BE2C (cell line): ENCODE measurements around the gene ABCC6.

ENCODE experiments used
- DNase-seq: peaks from one replicate; pipeline ENCODE4 v3.0.0-alpha.2; 2020
- H3K27me3 ChIP-seq: fragments of 250-450 bp; sonication (Bioruptor Pico); 2 replicates; pipeline ENCODE4 v1.5.1; 2020; ENCODE audit warnings: mild to moderate bottlenecking
- H3K36me3 ChIP-seq: fragments of 250-450 bp; sonication (Bioruptor Pico); 2 replicates; pipeline ENCODE4 v1.5.1; 2020; ENCODE audit warnings: mild to moderate bottlenecking
- H3K4me1 ChIP-seq: fragments of 250-450 bp; sonication (Bioruptor Pico); 2 replicates; pipeline ENCODE4 v1.5.1; 2020
- H3K4me3 ChIP-seq: 2 replicates; pipeline ENCODE4 v1.5.1; 2011; ENCODE audit warnings: low read depth, low read length
- H3K9me3 ChIP-seq: fragments of 250-450 bp; sonication (Bioruptor Pico); 2 replicates; pipeline ENCODE4 v1.5.1; 2020
- TF ChIP-seq, protein P1 (sequence below): IDR thresholded peaks from 2 replicates; pipeline ENCODE4 v1.5.1; 2012; ENCODE audit warnings: mild to moderate bottlenecking, low read depth, low read length

ABCC6 gene

DNA sequence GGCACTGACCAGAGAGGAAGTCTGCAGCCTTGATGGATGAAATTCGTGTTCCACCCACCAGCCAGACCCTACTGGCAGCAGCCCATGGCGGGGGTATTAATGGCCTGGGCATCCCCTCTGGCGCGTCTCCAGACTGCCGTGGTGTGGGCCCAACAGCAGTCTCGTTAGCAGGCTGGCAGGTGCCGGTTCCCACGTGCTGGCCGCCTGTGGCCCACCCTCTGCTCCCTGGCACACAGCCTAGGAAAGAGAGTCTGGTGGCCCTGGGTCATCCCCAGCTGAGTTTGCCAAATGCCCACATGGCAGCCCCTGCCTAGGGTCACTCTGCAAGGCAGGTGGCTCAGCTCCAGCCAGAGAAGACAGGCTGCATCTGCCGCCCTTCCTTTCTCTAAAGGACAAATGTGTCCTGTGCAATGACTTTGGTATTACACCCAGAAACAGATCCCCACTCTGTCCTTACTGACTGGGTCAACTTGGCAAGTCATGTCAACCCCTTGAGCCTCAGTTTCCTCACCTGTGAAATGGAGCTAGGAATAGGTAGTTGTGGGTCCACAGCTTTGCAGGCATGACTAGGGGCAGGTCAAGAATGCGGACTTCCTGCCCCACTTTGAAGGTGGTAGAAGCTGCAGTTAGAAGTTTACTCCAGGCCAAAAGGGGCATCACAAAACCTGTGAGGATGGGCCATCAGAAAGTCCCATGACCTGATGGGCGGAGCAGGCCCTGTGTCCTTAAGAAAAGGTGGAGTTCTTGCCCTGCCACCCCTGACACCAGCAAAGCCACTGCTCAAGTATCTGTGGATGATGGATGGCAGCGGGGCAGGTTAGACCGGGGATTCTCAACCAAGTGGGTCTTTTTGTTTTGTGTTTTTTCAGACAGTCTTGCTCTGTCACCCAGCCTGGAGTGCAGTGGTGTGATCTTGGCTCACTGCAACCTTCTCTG is 76.6 kb downstream of the ABCC6 start:
- TF ChIP-seq, protein P1, sequence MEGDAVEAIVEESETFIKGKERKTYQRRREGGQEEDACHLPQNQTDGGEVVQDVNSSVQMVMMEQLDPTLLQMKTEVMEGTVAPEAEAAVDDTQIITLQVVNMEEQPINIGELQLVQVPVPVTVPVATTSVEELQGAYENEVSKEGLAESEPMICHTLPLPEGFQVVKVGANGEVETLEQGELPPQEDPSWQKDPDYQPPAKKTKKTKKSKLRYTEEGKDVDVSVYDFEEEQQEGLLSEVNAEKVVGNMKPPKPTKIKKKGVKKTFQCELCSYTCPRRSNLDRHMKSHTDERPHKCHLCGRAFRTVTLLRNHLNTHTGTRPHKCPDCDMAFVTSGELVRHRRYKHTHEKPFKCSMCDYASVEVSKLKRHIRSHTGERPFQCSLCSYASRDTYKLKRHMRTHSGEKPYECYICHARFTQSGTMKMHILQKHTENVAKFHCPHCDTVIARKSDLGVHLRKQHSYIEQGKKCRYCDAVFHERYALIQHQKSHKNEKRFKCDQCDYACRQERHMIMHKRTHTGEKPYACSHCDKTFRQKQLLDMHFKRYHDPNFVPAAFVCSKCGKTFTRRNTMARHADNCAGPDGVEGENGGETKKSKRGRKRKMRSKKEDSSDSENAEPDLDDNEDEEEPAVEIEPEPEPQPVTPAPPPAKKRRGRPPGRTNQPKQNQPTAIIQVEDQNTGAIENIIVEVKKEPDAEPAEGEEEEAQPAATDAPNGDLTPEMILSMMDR: no peak
- H3K36me3 ChIP-seq: peaks cover 34% of the 10 kb centered on the region
- peaks cover 10% of the 10 kb centered on the region for H3K4me1 ChIP-seq
- DNase-seq: peak; percentile 51
- no peaks in the 10 kb centered on the region for H3K27me3 ChIP-seq
- no peak overlapping the region for H3K4me3 ChIP-seq
- no peaks in the 10 kb centered on the region for H3K9me3 ChIP-seq

DNA sequence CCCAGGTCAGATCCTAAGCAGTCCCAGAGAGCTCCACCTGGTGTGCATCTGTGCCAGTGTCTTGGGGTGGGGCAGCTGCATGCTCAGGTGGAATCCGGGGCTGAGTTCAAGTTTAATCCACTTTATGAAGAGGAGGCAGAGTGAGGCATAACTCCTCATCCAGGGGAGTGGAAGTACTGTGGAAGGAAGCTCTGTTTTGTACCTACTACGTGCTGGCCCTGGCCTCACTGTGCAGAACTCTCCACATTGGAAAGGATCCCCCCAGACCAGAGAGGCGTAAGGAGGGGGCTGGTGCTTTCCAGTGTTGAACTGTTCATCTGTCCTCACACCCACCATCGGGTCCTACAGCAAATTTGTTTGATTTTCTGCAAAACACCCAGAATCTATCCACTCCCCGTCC is 78.0 kb downstream of the ABCC6 start:
- no peak for DNase-seq
- H3K36me3 ChIP-seq: peaks cover 47% of the 10 kb centered on the region
- H3K27me3 ChIP-seq: no peaks in the 10 kb centered on the region
- TF ChIP-seq, protein P1: no peak
- no peaks in the 10 kb centered on the region for H3K9me3 ChIP-seq
- H3K4me3 ChIP-seq: no peak overlapping the region
- H3K4me1 ChIP-seq: peaks cover 5% of the 10 kb centered on the region

DNA sequence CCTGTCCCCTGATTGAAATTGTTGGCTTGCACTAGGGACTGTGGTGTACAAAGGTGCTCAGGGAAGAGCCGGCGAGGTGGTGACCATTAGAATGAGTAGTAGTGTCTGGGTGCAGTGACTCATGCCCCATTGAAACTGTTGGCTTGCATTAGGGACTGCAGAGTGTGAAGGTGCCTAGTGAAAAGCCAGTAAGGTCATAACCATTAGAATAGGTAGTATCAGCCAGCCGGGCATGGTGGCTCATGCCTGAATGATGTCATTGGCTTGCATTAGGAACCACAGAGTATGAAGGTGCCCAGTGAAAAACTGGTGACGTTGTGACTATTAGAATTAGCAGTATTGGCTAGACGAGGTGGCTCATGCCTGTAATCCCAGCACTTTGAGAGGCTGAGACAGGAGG is 78.9 kb downstream of the ABCC6 start:
- Histone ChIP-seq H3K27me3 (no peaks in the 10 kb centered on the region), H3K4me3 (no peak overlapping the region), H3K9me3 (no peaks in the 10 kb centered on the region), H3K4me1 (no peaks in the 10 kb centered on the region), H3K36me3 (peaks cover 55% of the 10 kb centered on the region)
- no peak for DNase-seq
- TF ChIP-seq, protein P1: no peak

DNA sequence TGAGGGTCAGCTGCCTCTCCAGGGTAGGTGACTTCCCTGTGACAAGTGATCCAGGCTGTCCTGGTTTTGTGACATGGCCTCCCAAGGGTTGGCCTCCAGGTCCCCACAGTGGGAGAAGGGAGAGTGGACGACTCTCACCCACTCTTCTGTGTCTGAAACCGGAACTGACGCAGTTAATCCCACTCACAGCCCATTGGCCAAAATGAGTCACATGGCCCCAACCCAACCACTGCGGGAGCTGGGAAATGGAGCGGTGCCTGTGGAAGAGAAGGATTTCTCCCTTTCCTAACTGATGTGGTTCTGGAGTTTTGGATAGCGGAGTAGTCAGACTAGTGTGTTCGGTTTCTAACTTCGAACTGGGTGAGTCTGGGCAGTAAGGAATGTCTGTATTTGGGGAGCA is 79.4 kb downstream of the ABCC6 start:
- H3K27me3 ChIP-seq: no peaks in the 10 kb centered on the region
- H3K36me3 ChIP-seq: peaks cover 58% of the 10 kb centered on the region
- TF ChIP-seq, protein P1: no peak
- H3K9me3 ChIP-seq: no peaks in the 10 kb centered on the region
- DNase-seq: no peak
- no peaks in the 10 kb centered on the region for H3K4me1 ChIP-seq
- H3K4me3 ChIP-seq: no peak overlapping the region

DNA sequence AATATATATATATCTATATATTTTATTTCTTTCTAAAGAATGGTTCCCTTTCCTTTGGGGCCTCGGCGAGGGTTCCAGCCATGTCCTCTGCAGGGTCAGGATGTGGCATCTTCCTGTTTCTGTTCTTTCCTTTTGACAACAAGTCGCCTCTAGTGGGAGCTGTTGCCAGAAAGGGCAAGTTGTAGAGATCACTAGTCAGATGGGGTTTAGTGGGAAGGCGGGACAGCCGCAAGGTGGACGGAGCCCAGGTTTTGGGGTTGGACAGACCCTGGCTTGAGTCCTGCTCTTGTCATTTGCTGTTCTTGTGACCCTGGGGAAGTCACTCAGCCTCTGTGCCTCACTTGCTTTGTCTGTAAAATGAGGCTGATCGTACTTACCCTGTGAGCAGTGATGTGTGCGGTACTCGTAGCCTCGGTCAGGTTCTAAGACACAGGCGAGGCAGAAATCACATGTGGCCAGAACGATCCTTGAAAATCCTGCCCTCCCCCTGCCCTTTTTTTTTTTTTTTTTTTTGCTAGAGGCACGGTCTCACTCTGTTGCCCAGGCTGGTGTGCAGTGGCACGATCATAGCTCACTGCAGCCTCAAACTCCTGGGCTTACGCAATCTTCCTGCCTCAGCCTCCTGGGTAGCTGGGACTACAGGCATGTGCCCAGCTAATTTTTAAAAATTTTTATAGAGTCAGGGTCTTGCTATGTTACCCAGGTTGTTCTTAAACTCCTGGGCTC is 80.1 kb downstream of the ABCC6 start:
- Histone ChIP-seq H3K4me3 (no peak overlapping the region), H3K4me1 (no peaks in the 10 kb centered on the region), H3K36me3 (peaks cover 65% of the 10 kb centered on the region), H3K9me3 (no peaks in the 10 kb centered on the region), H3K27me3 (no peaks in the 10 kb centered on the region)
- DNase-seq: peak; percentile 34
- TF ChIP-seq, protein P1: peak; percentile 60
